ENCODE data around the gene CD1D. TPM values are rescaled to one million over a fixed set of nuclear protein-coding genes. Genes with fewer than 3 reads are reported as not detected.

CD1D gene
- total RNA-seq, 2 experiments from 2014 or later: not detected

DNA sequence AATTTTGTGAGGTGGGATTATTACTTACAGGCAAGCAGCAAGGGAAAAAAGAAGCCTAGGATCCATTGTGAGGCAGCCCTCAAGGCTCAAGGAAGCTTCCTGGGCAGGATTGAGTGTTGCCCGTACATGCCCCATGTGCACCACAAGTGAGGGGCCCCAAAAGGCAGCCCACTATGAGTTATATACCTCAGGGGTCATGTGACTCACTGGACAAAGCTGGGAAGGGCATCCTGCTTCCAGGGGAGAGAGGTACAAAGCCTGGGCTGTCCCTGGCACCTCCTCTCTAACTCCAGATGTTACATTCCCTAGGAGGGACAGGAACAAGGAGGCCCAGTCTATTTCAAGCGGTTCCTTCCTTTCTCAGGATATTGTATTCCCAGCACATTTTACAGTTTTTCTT, 34.0 kb upstream of the CD1D start:
- CTCF ChIA-PET: interaction anchor here (1.5 kb wide), 1 partner anchor 22 kb away, joined by 4 read pairs; no protein-coding TSS in a partner anchor
- DNase-seq: no peak
- TF ChIP-seq, protein P1, sequence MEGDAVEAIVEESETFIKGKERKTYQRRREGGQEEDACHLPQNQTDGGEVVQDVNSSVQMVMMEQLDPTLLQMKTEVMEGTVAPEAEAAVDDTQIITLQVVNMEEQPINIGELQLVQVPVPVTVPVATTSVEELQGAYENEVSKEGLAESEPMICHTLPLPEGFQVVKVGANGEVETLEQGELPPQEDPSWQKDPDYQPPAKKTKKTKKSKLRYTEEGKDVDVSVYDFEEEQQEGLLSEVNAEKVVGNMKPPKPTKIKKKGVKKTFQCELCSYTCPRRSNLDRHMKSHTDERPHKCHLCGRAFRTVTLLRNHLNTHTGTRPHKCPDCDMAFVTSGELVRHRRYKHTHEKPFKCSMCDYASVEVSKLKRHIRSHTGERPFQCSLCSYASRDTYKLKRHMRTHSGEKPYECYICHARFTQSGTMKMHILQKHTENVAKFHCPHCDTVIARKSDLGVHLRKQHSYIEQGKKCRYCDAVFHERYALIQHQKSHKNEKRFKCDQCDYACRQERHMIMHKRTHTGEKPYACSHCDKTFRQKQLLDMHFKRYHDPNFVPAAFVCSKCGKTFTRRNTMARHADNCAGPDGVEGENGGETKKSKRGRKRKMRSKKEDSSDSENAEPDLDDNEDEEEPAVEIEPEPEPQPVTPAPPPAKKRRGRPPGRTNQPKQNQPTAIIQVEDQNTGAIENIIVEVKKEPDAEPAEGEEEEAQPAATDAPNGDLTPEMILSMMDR (IDR thresholded peaks at IDR 0.05): no peak

DNA sequence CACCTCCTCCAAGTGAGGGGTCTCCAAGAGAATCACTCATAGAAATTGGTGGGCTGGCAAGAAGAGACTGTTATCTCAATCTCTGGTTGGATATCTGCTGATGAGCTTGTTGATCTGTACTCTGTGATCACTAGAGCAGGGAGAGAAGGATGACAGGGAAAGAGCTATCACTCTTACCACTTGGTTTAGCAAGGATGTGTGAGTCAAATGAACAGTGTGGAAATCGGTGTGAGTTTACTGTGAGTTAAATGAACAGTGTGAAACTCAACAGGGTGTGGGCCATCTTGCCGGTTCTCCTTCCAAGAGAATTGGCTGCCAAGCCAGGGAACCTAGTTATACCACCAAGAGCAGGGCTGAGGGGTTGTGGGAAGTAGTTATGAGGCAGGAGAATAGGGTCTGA, 33.3 kb upstream of the CD1D start:
- no peaks in the 10 kb centered on the region for H3K36me3 Mint-ChIP-seq (ENCODE audit: low read depth)
- no peak overlapping the region for H3K4me3 Mint-ChIP-seq
- DNase-seq (no peak), ATAC-seq (no peak)
- H3K27me3 Mint-ChIP-seq: no peaks in the 10 kb centered on the region
- POLR2A ChIA-PET: no interaction called here
- H3K27ac Mint-ChIP-seq: no peak overlapping the region
- CTCF ChIA-PET: interaction anchor here (0.7 to 1.5 kb wide), 2 partner anchors 23 to 29 kb away, joined by 3 to 4 read pairs; no protein-coding TSS in a partner anchor
- TF ChIP-seq, protein P1 (IDR thresholded peaks at IDR 0.05): no peak
- peaks cover 24% of the 10 kb centered on the region for H3K4me1 Mint-ChIP-seq (ENCODE audit: low read depth)
- no peaks in the 10 kb centered on the region for H3K9me3 Mint-ChIP-seq
- intact Hi-C loops (cut with micrococcal nuclease): no loop called here

More for the DNA sequence above, 34.0 kb upstream of the CD1D start:
- H3K4me1 Mint-ChIP-seq (ENCODE audit: low read depth): peaks cover 24% of the 10 kb centered on the region
- H3K36me3 Mint-ChIP-seq (ENCODE audit: low read depth): no peaks in the 10 kb centered on the region
- intact Hi-C loops (cut with micrococcal nuclease): no loop called here
- no peaks in the 10 kb centered on the region for H3K27me3 Mint-ChIP-seq
- ATAC-seq: no peak
- POLR2A ChIA-PET: no interaction called here
- no peak overlapping the region for H3K27ac Mint-ChIP-seq
- H3K4me3 Mint-ChIP-seq: no peak overlapping the region
- no peaks in the 10 kb centered on the region for H3K9me3 Mint-ChIP-seq

DNA sequence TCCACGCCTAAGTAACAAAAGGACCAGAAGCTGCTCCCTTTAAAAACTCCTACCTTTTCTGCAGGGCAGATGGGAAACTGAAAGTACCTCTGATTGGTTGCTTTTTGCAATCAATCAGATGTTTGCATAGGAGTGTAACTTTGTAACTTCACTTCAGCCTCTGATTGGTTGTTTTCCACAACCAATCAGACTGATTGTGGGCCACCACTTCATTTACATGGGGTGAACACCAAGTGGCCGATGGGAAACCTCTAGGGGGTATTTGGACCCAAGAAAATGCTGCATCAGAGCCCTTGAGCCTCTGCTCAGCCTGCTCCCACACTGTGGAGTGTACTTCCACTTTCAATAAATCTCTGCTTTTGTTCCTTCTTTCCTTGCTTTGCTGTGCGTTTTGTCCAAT, 32.8 kb upstream of the CD1D start:
- H3K9me3 Mint-ChIP-seq: no peaks in the 10 kb centered on the region
- no peak overlapping the region for H3K4me3 Mint-ChIP-seq
- intact Hi-C loops (cut with micrococcal nuclease): no loop called here
- H3K27ac Mint-ChIP-seq: no peak overlapping the region
- ATAC-seq: no peak
- TF ChIP-seq, protein P1 (IDR thresholded peaks at IDR 0.05): no peak
- no peak for DNase-seq
- H3K27me3 Mint-ChIP-seq: peaks cover 2% of the 10 kb centered on the region
- ChIA-PET CTCF (interaction anchor here (0.7 to 1.5 kb wide), 2 partner anchors 23 to 29 kb away, joined by 3 to 4 read pairs; no protein-coding TSS in a partner anchor), POLR2A (no interaction called here)
- H3K36me3 Mint-ChIP-seq (ENCODE audit: low read depth): no peaks in the 10 kb centered on the region
- peaks cover 24% of the 10 kb centered on the region for H3K4me1 Mint-ChIP-seq (ENCODE audit: low read depth)

DNA sequence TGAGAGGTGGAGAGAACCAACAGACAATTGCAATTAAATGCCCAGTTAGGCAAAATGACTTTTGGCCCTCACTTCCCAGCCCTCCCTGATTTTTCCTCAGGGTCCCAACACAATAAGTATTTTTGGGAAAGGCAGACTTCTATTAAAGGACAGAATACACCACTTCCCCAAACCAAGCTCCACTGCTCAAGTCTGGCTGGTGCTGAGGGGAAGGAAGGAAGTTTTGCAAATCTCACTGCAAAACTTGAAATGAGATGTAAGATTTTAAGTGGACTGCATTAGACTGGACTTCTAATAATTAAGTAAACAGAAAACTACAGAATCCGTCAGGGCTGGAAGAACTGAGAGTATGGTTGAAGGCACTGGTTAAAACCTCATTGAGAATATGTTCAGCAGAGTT, 32.2 kb upstream of the CD1D start:
- no peak overlapping the region for H3K27ac Mint-ChIP-seq
- ATAC-seq (no peak), DNase-seq (no peak)
- peaks cover 24% of the 10 kb centered on the region for H3K4me1 Mint-ChIP-seq (ENCODE audit: low read depth)
- peaks cover 2% of the 10 kb centered on the region for H3K27me3 Mint-ChIP-seq
- POLR2A ChIA-PET: no interaction called here
- peak overlapping the region; percentile 81 for H3K4me3 Mint-ChIP-seq
- CTCF ChIA-PET: no interaction called here
- H3K9me3 Mint-ChIP-seq: no peaks in the 10 kb centered on the region
- TF ChIP-seq, protein P1 (IDR thresholded peaks at IDR 0.05): no peak
- intact Hi-C loops (cut with micrococcal nuclease): no loop called here
- H3K36me3 Mint-ChIP-seq (ENCODE audit: low read depth): no peaks in the 10 kb centered on the region

DNA sequence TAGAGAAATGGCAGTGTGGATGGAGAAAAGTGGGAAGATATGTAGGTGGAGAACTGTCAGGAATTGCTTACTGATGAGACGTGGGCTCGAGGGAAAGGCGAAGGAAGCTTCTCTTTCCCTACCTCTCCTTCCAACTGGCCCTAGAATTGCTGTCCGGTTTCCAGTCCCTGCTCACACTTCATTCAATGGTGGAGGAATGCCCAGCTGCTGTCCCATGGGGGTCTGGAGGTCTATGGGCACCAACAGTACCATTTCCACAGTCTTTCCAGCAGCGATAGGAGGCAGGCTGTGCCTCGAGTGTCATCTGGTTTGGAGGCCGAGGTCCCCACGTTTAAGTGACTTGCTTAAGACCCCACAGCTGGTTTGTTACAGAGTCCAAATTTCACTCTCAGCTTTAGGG, 31.5 kb upstream of the CD1D start:
- peak overlapping the region; percentile 81 for H3K4me3 Mint-ChIP-seq
- H3K27me3 Mint-ChIP-seq: peaks cover 2% of the 10 kb centered on the region
- DNase-seq (no peak), ATAC-seq (no peak)
- CTCF ChIA-PET: interaction anchor here (2.0 kb wide), 1 partner anchor 31 kb away, joined by 4 read pairs; no protein-coding TSS in a partner anchor
- intact Hi-C loops (cut with micrococcal nuclease): no loop called here
- H3K27ac Mint-ChIP-seq: peak overlapping the region; percentile 89
- POLR2A ChIA-PET: interaction anchor here (1.0 kb wide), 1 partner anchor 13 kb away, joined by 3 read pairs; no protein-coding TSS in a partner anchor
- no peaks in the 10 kb centered on the region for H3K36me3 Mint-ChIP-seq (ENCODE audit: low read depth)
- TF ChIP-seq, protein P1 (IDR thresholded peaks at IDR 0.05): no peak
- peaks cover 24% of the 10 kb centered on the region for H3K4me1 Mint-ChIP-seq (ENCODE audit: low read depth)
- H3K9me3 Mint-ChIP-seq: no peaks in the 10 kb centered on the region
